GM21367 (cell line): Measurements from ENCODE around the gene LPP.
"Not testable (repeated sequence)": the region's sequence is repeated elsewhere in the genome, so short reads cannot be mapped to it uniquely, and the experiment has no call there.

Source experiments
- ATAC-seq: cut with Tn5 transposase; IDR thresholded peaks from one replicate; pipeline ENCODE4 v1.9.1; 2021; ENCODE audit not compliant: unreplicated experiment

The LPP gene

DNA sequence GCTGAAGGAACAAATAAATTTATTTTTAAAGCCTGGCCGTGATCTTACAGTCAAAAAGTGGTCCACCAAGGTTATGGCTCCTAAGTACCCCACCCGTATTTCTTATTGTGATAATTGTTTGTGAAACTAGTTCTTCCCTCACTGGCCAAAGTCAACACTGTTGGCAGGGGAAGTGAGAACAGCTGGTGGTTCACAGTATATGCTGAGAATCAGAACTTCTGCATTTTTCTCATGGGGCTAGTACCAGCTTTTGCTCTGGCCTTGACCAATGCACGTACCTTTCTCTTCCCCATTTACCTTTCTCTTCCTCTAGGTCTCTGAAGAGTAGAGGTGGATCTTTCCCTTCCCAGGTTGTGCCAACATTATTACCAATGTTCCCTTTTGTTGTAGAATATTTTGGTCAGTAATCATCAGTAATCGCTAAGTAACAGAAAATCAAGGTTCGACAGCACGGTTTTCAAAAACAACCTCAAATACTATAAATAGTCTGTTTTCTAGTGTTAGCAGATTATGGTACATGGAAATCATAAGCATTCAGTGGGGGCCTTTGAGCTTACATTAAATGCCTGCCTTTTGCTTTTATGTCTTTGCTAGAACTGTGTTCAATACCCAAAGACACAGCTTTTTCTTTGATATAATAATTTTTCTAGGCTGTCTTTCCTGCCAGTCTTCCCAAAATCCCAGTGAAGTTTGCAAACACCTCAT is 268.0 kb downstream of the LPP start:
- peak; percentile 100 for ATAC-seq

DNA sequence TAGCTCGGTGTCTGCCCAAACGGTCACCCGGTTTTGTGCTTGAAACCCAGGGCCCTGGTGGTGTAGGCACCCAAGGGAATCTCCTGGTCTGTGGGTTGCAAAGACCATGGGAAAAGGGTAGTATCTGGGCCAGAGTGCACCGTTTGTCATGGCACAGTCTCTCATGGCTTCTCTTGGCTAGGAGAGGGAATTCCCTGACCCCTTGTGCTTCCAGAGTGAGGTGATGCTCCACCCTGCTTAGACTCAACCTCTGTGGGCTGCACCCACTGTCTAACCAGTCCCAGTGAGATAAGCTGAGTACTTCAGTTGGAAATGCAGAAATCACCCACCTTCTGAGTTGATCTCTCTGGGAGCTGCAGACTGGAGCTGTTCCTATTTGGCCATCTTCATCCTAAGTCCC is 274.0 kb downstream of the LPP start:
- not testable (repeated sequence) for ATAC-seq

DNA sequence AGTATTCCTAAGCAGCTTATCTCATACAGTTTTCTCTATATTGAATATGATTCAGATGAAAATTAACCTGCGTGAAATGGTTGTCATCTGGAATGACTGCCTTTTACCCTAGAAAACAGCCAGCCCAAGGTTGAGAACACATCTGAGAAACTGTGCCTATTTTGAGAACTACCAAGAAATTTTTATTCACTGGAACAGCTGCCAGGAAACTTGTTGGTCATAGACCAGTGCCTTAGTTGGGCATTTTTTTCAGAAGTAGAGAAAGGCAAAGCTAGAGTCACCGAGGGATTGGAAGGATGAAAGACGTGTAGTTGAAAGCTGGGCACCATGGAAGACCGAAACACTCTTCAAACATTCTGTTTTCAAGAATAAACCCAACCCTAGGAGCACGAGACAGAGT is 277.1 kb downstream of the LPP start:
- ATAC-seq = no peak

DNA sequence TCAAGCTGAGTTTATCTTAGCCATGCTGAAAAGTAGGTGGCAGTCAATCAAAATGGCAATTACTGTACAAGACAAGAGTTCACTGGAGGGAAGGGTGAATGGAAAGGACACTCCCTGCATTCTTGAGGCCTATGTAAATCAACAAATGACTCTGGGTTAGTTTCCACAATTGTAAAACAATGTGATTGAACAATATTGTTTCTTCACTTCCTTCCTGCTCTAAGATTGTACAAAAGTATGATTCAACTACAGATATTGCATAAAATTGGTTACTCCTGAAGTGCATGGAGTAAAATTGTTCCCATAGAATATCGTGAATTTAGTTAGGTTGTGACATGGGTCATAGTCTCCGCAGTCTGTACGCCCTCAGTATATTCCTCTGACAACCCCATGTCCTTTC is 277.6 kb downstream of the LPP start:
- no peak for ATAC-seq

DNA sequence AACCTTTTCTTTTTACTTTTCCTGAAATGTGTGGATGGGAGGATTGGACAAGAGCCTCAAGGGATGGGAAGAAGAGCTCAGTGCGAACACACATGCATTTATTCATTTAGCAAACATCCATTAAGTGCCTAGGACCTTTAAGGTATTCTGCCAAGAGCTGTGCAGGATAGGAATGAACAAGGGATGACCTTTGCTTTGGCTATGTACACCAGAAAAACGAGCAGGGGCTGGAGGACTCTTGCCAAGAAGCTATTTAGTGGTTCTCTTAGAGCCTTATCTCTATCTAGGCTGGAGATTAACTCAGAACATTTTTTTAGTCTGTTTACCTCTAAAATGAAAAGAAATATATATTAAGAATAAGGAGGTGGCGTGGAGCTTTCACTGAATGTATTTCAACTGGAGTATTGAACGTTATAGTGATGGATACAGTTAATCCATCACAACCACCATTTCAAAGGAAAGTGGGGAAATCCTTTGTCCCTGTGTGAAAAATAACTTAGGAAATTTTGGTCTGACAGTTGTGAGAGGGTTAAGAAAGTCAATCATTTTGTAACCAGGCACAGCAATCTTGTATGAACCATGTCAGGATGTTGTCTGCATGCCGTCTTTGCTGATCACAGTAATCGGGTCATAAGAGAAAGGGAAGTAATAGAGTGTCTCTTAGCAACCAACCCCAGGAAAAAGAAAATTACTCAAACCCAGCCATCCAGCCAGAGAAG is 279.0 kb downstream of the LPP start:
- no peak for ATAC-seq

DNA sequence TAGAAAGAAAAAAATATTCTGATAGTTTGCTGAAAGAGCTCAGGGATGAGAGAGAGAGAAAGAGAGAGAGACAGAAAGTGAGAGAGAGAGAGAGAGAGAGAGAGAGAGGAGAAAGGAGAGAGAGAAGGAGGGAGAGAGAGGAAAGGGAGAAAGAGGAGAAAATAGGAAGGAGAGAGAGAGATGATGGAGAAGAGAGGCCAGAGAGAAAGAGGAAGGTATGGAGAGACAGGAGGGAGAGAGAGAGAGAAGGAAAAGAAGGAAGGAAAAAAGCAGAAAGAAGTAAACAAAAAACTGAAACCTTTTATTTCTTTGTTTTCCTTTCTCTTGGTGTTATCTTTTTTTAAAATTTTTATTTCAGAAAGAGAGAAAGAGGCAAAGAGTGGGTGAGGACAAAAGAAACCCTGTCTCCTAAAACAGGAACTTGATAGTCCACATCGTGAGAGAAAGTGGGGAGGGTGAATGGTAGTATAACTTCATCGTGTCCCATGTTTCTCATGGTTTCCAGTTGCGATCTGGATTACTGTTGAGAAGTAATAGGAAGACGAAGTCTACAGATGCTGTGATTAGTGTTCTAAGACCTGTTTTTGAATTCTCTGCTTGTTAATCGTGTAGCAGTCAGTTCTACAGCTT is 279.7 kb downstream of the LPP start:
- ATAC-seq = no peak

DNA sequence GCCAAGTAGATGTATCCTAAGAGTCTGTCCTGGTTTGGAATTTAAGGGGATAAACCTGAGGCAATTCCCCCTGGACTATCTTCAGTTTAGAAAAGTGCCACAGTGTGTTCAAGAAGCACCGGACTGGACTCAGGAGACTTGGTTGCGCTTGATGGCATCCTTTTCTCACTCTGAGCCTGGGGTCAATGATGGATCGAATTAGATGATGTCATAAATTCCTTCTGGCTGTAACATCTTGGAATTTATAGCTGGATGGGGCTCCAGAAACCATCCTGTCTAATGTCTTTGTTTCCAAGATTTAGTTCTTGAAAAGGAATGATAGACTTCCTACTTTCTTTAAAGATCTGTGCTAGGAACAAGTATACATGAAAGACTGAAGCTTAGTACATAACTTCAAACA is 280.6 kb downstream of the LPP start:
- ATAC-seq = no peak

DNA sequence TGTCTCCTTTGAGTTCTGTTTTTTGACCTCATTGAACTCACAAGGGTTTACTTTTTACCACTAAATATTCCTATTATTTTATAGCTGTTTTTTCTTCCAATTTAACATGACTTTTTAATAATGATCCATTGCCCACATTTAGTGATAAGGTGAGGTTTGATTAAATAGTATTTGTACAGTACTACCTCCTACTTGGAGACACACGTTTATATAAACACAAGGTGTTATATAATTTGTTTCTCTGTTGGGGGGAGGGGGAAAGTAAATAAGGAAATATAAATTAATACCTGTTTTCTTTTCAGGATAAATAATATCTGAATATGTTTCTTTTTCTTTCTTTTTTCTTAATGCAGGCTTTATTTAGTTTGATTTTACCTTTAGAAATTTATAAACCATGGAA is 281.3 kb downstream of the LPP start:
- ATAC-seq = no peak

DNA sequence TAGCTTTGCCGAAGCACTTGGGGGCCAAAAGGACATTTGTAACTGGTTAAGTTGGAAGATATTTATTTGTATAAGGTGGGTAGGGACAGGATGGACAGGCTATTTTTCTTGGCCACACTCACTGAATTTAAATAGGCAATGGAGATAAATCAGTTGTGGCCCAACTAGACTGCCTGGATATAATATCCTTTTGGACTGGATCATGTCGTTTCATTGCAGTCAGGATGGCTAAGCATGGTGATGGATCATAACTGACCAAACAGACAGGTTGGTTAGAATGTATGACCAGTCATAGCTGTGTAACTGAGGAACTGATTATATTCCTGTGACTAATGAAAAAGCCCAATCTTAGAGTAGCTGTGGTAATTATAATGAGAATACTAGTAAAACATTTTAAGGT is 284.0 kb downstream of the LPP start:
- no peak for ATAC-seq

DNA sequence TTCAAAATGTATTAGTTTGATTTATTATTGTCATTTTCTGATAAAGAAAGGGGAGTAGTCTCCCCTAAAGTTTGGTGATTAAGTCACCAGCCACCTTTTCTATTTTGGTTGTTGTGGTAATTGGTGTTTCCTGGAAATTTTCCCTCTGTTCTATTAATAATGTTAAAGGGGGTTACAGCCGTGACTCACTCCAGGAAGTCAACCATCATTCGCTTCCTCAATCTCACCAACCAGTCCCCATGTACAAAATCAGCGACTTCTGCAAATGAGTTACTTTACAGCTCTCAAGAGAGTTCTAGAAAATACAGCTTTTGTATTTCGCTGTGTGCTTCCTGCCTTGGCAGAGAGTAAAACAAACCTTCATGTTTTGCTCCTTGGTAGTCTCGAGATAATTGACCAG is 285.1 kb downstream of the LPP start:
- peak; percentile 85 for ATAC-seq

DNA sequence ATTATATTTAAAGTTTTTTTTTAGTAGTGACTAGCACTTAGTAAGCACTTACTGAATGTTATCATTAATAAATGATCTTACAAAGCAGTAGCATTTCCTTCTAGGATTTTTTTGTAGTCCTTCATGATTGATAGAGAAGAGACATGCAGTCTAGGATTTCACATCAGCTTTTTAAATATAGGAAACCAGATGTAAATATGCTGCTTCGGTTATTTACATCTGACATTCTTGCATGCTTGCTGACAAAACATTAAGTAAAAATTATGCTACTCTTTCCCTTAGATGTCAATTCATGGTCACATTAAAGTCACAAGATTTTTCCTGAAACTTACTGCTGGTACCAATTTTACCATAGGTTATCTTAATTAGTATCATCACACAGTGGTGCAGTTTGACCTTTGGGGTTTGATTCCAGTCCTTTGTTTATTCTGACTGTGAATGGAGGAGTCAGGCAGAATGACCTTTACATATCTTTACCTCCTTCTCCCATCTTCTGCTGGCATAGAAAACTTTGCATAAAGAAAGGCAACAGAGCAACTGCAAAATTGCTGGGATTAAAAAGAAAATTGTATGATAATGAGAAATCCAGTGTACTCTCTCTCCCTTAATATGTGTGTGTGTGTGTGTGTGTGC is 286.5 kb downstream of the LPP start:
- ATAC-seq = no peak

DNA sequence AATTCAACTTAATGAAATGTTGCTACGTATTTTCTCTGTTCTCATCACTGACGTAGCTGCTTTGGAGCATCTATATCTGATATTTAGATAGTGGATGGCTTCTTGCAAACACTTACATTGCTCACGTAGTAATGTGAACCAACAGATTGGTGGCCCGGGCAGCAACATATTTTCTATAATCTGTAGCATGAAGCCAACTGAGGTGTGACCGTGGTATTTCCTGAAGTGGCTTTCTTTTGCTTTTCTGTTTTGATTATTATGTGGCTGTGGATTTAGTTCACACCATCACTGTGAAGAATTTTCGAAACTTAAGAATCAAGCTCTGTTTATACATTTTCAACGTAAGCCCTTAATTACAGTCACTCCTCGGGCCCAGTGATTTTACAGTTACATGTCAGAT is 288.5 kb downstream of the LPP start:
- no peak for ATAC-seq

DNA sequence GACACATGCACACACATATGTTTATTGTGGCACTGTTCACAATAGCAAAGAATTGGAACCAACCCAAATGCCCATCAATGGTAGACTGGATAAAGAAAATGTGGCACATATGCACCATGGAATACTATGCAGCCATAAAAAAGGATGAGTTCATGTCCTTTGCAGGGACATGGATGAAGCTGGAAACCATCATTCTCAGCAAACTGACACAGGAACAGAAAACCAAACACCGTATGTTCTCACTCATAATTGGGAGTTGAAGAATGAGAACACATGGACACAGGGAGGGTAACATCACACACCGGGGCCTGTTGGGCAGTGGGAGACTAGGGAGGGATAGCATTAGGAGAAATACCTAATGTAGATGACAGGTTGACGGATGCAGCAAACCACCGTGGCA is 291.2 kb downstream of the LPP start:
- not testable (repeated sequence) for ATAC-seq

DNA sequence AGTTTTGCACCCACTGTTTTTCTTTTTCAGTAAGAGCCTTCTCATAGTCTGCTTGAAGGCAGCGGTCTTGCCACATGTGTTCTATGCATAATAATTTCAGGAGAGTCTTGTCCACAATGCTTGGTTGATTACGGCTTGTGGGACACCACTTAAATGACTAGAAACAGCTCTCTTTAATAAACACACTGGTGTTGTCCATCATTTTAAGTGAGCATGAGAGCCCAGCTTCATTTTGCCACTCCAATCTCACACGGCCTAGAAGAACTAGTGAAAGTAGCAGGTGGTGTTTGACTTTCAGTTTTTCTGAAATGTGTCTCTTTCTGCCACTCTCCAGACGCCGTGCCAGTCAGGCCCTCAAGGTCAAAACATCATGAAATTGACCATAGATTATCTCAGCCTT is 292.1 kb downstream of the LPP start:
- peak; percentile 72 for ATAC-seq

DNA sequence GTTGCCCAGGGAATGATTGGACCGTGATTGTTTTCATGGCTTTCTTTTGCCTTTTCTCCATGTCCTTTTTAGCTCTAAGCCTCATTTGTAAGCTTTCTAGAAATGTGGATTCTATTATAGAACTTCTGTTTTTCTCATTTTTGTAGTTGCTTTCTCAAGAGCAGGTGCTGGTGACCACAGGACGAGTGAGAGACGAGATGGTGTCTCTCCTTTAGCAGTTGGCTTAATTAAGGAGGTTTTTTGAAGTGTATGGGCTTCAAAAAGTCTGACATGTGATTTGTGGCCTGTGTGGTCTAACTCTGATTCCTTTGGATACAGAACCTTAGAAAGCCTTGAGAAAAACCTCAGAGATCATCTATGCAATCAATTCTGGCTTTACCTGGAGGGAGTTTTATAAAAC is 292.8 kb downstream of the LPP start:
- peak; percentile 52 for ATAC-seq

DNA sequence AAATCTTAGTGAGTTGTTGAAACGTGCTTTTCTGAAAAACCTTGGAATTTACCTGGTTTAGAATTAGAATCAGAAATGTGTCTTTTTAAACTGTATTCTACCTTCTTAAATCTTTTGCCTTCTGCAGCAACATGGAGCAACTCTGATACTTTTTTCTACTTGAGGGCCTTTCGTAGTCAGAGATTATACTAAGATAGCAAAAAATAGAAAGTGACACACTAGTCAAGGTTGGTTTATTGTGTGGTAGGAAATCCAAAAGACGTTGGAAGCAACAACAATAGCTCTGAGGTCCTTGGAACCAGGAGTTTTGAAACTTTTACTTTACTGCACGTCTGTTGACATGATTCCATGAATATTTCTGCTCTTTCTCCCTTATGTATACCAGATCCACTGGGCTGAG is 294.9 kb downstream of the LPP start:
- no peak for ATAC-seq

DNA sequence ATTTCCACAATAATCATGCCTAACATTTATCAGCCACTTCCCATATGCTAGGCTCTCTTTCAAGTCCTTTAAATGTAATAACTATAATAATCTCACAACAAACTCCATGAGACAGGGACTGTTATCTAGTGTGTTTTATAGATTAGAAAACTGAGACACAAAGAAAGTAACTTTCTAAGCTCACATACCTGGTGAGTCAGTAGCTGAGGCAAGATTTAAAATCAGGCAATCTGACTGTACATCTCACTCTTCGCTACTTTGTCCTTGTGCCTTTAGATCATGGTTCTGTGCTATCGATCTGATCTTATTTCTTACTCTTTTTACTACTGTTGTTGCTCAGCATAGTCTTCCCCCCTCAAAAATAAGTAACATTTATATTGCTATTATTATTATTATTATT is 295.5 kb downstream of the LPP start:
- no peak for ATAC-seq

DNA sequence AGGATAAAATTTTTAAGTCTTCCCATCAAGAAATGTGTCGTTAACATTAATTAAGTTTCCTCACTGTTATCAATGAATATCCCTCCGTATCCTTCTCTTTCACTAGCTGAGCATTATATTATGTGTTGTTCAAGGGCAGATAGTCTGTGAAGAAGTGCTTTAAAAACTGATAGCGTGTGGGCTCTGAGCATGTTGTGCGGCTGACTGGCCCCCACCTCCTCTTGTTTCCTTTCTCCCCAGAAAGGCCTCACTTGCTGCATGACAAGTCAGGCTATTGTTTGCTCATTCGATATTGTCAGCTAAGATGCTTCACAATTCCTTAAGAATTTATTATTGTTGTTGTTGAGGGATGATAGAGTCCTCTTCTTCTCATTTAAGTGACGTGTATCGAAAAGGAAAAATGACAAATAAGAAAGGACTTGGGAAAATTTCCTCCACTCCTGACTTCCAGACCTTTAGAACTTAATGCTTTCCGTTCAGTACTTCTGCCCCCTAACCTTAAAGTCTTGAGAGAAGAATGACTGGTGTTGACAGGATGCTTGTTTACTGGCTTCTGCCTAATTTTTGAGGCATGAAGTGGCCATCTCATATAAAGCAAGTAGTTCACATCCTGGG is 298.3 kb downstream of the LPP start:
- ATAC-seq = no peak

DNA sequence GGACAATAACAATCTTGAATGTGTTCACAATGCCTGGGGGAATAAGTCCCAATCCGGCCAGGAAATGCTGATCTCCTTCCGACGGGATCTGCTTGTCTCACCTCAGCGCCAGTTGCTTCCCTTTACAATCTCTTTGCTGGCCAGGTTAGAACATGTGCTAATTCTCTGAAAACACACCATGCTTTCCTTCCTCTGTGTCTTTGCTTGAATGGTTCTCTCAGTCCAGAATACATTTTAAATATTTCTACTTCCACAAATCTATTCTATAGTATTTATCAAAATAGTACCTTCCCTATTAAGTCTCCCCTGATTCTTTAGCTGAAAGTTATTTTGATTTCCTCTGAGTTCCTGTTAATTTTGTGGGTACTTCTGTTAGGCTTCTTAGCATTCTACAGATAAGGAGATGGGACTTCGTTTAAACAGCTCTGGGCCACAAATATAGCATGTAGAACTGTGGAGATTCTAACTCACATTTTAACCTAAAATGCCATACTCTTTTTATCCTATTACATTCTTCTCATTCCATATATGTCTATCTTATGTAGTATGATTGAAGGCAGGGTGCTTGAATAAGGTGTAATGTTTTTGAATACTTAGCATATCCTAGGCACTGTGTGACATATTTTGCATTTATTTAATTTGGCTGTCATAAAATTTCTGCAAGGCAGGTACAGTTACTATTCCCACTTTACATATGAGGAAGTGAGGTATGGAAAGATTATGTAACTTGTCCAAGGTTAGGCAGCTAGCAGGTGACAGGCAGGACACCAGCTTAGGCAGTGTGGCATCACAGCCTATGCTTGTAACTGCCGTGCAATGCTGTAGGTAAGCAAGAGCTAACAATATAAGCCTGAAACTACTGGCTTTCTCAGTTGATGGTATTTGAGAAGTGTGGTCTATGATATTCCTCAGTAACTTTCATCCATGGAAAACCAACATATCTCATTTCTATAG is 299.8 kb downstream of the LPP start:
- no peak for ATAC-seq

DNA sequence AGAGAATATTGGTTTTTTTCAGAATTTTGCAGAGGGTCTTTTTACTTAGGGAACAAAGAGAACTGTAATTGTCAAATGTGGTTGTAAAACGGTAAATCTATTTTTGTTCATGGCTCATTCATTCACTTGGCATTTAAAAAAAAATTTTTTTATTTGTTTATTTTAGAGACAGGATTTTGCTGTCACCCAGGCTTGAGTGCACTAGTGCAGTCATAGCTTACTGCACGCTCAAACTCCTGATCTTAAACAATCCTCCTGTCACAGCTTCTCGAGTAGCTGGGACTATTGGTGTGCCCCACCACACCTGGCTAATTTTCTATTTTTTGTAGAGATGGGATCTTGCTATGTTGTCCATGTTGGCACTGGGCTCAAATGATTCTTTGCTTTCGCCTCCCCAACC is 301.8 kb downstream of the LPP start:
- ATAC-seq = no peak
